ENCODE data around the gene NDUFAF3.
A peak's percentile ranks its signal among the peaks of the same experiment; 100 is the strongest.

Gene NDUFAF3

DNA sequence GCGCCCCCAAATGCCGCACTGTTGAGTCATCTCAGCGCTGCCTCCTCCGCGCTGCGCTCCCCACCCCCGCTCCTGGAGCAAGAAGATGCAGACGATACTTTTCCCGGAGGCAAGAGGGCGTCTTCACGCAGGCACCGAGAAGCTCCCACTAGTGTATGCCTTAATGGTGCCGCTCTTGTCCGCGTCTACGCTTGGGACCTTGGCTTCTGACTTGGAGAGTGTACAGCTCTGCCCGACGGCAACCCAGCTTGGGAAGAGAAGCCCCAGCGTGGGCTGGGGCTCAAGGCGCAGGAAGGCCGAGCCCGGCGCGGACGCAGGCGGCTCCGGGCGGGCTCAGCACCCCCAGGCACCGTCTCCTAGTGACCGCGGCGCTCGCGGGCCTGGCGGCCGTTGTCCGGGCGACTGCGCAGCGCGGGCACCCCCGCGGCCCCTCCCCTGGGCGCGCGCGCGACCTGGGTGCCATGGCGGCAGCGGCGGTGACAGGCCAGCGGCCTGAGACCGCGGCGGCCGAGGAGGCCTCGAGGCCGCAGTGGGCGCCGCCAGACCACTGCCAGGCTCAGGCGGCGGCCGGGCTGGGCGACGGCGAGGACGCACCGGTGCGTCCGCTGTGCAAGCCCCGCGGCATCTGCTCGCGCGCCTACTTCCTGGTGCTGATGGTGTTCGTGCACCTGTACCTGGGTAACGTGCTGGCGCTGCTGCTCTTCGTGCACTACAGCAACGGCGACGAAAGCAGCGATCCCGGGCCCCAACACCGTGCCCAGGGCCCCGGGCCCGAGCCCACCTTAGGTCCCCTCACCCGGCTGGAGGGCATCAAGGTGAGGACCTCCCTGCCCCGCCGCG is 31.9 kb upstream of the NDUFAF3 start, which contains the start of gene P4HTM (continued):
- no peak for TF ChIP-seq ZNF501 (tag by site-specific recombination; IDR thresholded peaks at IDR 0.05)
- no peak for TF ChIP-seq ZNF146 (tag by site-specific recombination; IDR thresholded peaks at IDR 0.05)
- TF ChIP-seq ZNF621 (tag by site-specific recombination; IDR thresholded peaks at IDR 0.05): no peak
- no peak; the same call in 1 of the 2 replicates for TF ChIP-seq ZNF10 (tag by site-specific recombination; IDR thresholded peaks at IDR 0.05)
- TF ChIP-seq SP7 (tag by site-specific recombination; IDR thresholded peaks at IDR 0.05): peak; percentile 73
- TF ChIP-seq YY2 (tag by site-specific recombination; IDR thresholded peaks at IDR 0.05): 0 out of 2 replicates have a peak, but pooled peaks have one; percentile 4
- TF ChIP-seq ZNF335 (tag by site-specific recombination; conservative IDR thresholded peaks at IDR 0.05): peak; percentile 92
- TF ChIP-seq ZNF19 (tag by site-specific recombination; IDR thresholded peaks at IDR 0.05; ENCODE audit: low read depth): no peak
- TF ChIP-seq, protein P1, sequence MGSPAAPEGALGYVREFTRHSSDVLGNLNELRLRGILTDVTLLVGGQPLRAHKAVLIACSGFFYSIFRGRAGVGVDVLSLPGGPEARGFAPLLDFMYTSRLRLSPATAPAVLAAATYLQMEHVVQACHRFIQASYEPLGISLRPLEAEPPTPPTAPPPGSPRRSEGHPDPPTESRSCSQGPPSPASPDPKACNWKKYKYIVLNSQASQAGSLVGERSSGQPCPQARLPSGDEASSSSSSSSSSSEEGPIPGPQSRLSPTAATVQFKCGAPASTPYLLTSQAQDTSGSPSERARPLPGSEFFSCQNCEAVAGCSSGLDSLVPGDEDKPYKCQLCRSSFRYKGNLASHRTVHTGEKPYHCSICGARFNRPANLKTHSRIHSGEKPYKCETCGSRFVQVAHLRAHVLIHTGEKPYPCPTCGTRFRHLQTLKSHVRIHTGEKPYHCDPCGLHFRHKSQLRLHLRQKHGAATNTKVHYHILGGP (tag by site-specific recombination; IDR thresholded peaks at IDR 0.05): no peak
- no peak for TF ChIP-seq ZNF184 (tag by site-specific recombination; IDR thresholded peaks at IDR 0.05)
- TF ChIP-seq ZNF610 (tag by site-specific recombination; IDR thresholded peaks at IDR 0.05; ENCODE audit: borderline replicate concordance): no peak
- TF ChIP-seq, protein P2, sequence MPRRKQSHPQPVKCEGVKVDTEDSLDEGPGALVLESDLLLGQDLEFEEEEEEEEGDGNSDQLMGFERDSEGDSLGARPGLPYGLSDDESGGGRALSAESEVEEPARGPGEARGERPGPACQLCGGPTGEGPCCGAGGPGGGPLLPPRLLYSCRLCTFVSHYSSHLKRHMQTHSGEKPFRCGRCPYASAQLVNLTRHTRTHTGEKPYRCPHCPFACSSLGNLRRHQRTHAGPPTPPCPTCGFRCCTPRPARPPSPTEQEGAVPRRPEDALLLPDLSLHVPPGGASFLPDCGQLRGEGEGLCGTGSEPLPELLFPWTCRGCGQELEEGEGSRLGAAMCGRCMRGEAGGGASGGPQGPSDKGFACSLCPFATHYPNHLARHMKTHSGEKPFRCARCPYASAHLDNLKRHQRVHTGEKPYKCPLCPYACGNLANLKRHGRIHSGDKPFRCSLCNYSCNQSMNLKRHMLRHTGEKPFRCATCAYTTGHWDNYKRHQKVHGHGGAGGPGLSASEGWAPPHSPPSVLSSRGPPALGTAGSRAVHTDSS (tag by site-specific recombination; IDR thresholded peaks at IDR 0.05): no peak
- TF ChIP-seq ZFP37 (tag by site-specific recombination; IDR thresholded peaks at IDR 0.05): no peak
- no peak for TF ChIP-seq ZNF391 (tag by site-specific recombination; IDR thresholded peaks at IDR 0.05; ENCODE audit: borderline replicate concordance, low read depth)
- TF ChIP-seq ZNF792 (tag by site-specific recombination; IDR thresholded peaks at IDR 0.05): no peak
- 0 out of 2 replicates have a peak, but pooled peaks have one; percentile 23 for TF ChIP-seq ZNF777 (tag by site-specific recombination; IDR thresholded peaks at IDR 0.05; ENCODE audit: borderline replicate concordance)
- TF ChIP-seq ZNF302 (tag by site-specific recombination; IDR thresholded peaks at IDR 0.05; ENCODE audit: low read depth): no peak
- TF ChIP-seq TRIM28 (IDR thresholded peaks at IDR 0.05; ENCODE audit: borderline replicate concordance, low read length): no peak
- TF ChIP-seq, protein P3, sequence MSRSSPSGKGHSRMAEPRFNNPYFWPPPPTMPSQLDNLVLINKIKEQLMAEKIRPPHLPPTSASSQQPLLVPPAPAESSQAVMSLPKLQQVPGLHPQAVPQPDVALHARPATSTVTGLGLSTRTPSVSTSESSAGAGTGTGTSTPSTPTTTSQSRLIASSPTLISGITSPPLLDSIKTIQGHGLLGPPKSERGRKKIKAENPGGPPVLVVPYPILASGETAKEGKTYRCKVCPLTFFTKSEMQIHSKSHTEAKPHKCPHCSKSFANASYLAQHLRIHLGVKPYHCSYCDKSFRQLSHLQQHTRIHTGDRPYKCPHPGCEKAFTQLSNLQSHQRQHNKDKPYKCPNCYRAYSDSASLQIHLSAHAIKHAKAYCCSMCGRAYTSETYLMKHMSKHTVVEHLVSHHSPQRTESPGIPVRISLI (tag by site-specific recombination; IDR thresholded peaks at IDR 0.05): no peak
- TF ChIP-seq ZBTB17 (tag by site-specific recombination; IDR thresholded peaks at IDR 0.05): peak; percentile 77
- peak; percentile 81 for TF ChIP-seq KLF10 (tag by site-specific recombination; IDR thresholded peaks at IDR 0.05)
- TF ChIP-seq GLI4 (tag by site-specific recombination; IDR thresholded peaks at IDR 0.05): no peak
- TF ChIP-seq ZNF624 (tag by site-specific recombination; IDR thresholded peaks at IDR 0.05): no peak
- peak; percentile 50; the same call in 1 of the 2 replicates for TF ChIP-seq ZNF324 (tag by site-specific recombination; IDR thresholded peaks at IDR 0.05)
- TF ChIP-seq ZNF473 (tag by site-specific recombination; IDR thresholded peaks at IDR 0.05): no peak
- TF ChIP-seq, protein P4, sequence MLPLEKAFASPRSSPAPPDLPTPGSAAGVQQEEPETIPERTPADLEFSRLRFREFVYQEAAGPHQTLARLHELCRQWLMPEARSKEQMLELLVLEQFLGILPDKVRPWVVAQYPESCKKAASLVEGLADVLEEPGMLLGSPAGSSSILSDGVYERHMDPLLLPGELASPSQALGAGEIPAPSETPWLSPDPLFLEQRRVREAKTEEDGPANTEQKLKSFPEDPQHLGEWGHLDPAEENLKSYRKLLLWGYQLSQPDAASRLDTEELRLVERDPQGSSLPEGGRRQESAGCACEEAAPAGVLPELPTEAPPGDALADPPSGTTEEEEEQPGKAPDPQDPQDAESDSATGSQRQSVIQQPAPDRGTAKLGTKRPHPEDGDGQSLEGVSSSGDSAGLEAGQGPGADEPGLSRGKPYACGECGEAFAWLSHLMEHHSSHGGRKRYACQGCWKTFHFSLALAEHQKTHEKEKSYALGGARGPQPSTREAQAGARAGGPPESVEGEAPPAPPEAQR (tag by site-specific recombination; IDR thresholded peaks at IDR 0.05): no peak
- TF ChIP-seq, protein P5, sequence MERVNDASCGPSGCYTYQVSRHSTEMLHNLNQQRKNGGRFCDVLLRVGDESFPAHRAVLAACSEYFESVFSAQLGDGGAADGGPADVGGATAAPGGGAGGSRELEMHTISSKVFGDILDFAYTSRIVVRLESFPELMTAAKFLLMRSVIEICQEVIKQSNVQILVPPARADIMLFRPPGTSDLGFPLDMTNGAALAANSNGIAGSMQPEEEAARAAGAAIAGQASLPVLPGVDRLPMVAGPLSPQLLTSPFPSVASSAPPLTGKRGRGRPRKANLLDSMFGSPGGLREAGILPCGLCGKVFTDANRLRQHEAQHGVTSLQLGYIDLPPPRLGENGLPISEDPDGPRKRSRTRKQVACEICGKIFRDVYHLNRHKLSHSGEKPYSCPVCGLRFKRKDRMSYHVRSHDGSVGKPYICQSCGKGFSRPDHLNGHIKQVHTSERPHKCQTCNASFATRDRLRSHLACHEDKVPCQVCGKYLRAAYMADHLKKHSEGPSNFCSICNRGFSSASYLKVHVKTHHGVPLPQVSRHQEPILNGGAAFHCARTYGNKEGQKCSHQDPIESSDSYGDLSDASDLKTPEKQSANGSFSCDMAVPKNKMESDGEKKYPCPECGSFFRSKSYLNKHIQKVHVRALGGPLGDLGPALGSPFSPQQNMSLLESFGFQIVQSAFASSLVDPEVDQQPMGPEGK (tag by site-specific recombination; IDR thresholded peaks at IDR 0.05): peak; percentile 97
- no peak for TF ChIP-seq ZNF112 (tag by site-specific recombination; IDR thresholded peaks at IDR 0.05)
- no peak; the same call in 1 of the 2 replicates for TF ChIP-seq SCRT2 (tag by site-specific recombination; IDR thresholded peaks at IDR 0.05)
- TF ChIP-seq ZNF707 (tag by site-specific recombination; IDR thresholded peaks at IDR 0.05): no peak
- TF ChIP-seq, protein P6, sequence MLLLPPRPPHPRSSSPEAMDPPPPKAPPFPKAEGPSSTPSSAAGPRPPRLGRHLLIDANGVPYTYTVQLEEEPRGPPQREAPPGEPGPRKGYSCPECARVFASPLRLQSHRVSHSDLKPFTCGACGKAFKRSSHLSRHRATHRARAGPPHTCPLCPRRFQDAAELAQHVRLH (tag by site-specific recombination; IDR thresholded peaks at IDR 0.05): no peak
- TF ChIP-seq ZXDB (tag by site-specific recombination; IDR thresholded peaks at IDR 0.05): peak; percentile 60
- no peak for TF ChIP-seq ZFP3 (tag by site-specific recombination; IDR thresholded peaks at IDR 0.05; ENCODE audit: low read depth)
- no peak for TF ChIP-seq ZNF791 (tag by site-specific recombination; IDR thresholded peaks at IDR 0.05)
